ENCODE data around the gene TNRC6C. TPM values are rescaled to one million over a fixed set of nuclear protein-coding genes. Genes with fewer than 3 reads are reported as not detected.

The TNRC6C gene
- total and polyA plus RNA-seq, 2 of the 13 experiments (the other 11 are each of a cell fraction or from before 2014, with no cell fraction given): 0.66 to 4.9 TPM

DNA sequence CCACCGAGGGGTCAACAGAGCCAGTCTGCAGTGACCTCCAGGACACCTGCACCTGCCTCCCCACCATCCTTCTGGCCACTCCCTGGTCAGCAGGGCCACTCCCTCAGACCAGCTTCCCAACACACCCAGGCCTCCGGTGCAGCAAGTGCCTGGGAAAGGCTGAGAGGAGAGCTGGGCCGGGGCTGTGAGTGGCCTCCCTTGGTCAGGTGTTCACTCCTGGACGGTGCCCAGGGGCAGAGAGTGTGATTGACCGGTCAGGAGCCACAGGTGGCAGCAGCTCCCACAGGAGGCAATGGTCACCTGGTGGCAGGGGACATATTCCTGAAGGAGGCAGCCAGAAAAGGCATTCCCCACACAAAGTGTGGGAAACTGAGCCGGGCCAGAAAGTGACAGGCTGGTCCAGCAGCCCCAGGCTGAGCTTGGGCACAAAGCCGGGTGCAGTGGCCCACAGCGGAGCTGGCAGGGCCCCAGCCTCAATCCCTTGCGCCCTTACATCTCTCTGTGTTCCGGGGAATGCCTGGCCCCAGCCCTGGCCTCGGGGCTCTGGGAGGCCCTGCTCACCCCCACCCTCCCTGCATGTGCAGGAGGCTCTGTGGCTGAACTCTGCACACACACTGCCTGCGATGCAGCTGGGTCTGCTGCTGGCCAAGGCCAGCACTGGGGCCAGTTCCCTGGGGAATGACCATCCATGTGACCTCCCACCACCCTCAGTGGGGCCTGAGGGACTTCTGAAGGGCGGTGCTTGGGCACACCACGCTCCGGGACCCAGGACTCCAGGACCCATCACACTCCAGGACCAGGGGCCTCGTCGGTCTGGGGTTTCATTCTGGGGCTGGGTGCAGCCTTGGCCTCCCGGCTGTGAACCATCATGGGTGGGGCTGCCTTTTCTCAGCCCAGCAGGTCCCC, 186.5 kb downstream of the TNRC6C start (continued):
- TF ChIP-seq, protein P1, sequence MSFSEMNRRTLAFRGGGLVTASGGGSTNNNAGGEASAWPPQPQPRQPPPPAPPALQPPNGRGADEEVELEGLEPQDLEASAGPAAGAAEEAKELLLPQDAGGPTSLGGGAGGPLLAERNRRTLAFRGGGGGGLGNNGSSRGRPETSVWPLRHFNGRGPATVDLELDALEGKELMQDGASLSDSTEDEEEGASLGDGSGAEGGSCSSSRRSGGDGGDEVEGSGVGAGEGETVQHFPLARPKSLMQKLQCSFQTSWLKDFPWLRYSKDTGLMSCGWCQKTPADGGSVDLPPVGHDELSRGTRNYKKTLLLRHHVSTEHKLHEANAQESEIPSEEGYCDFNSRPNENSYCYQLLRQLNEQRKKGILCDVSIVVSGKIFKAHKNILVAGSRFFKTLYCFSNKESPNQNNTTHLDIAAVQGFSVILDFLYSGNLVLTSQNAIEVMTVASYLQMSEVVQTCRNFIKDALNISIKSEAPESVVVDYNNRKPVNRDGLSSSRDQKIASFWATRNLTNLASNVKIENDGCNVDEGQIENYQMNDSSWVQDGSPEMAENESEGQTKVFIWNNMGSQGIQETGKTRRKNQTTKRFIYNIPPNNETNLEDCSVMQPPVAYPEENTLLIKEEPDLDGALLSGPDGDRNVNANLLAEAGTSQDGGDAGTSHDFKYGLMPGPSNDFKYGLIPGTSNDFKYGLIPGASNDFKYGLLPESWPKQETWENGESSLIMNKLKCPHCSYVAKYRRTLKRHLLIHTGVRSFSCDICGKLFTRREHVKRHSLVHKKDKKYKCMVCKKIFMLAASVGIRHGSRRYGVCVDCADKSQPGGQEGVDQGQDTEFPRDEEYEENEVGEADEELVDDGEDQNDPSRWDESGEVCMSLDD (CRISPR knock-in tag; IDR thresholded peaks at IDR 0.05; ENCODE audit: borderline replicate concordance): 0 out of 2 replicates have a peak, but pooled peaks have one; percentile 57
- TF ChIP-seq, protein P2, sequence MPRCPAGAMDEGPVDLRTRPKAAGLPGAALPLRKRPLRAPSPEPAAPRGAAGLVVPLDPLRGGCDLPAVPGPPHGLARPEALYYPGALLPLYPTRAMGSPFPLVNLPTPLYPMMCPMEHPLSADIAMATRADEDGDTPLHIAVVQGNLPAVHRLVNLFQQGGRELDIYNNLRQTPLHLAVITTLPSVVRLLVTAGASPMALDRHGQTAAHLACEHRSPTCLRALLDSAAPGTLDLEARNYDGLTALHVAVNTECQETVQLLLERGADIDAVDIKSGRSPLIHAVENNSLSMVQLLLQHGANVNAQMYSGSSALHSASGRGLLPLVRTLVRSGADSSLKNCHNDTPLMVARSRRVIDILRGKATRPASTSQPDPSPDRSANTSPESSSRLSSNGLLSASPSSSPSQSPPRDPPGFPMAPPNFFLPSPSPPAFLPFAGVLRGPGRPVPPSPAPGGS (CRISPR knock-in tag; IDR thresholded peaks at IDR 0.05): peak; percentile 93
- TF ChIP-seq ATRX (CRISPR knock-in tag; IDR thresholded peaks at IDR 0.05; ENCODE audit: borderline replicate concordance) (no peak), NFKBIZ (CRISPR knock-in tag; IDR thresholded peaks at IDR 0.05) (no peak), FOSL2 (CRISPR knock-in tag; IDR thresholded peaks at IDR 0.05) (no peak), ELF4 (CRISPR knock-in tag; IDR thresholded peaks at IDR 0.05; ENCODE audit: borderline replicate concordance) (no peak), GTF2F1 (IDR thresholded peaks at IDR 0.05; ENCODE audit: low read length) (no peak), PHF20 (CRISPR knock-in tag; IDR thresholded peaks at IDR 0.05) (0 out of 2 replicates have a peak, but pooled peaks have one; percentile 28), TAF1 (CRISPR knock-in tag; IDR thresholded peaks at IDR 0.05) (no peak; the same call in 1 of the 2 replicates), ZNF460 (CRISPR knock-in tag; IDR thresholded peaks at IDR 0.05; ENCODE audit: borderline replicate concordance) (no peak), TRIM24 (CRISPR knock-in tag; IDR thresholded peaks at IDR 0.05) (no peak), RXRB (CRISPR knock-in tag; IDR thresholded peaks at IDR 0.05; ENCODE audit: borderline replicate concordance) (peak; percentile 83), ZFY (CRISPR knock-in tag; IDR thresholded peaks at IDR 0.05) (peak; percentile 75; the same call in 1 of the 2 replicates), ZNF883 (CRISPR knock-in tag; IDR thresholded peaks at IDR 0.05; ENCODE audit: not compliant biosample characterization) (peak; percentile 84)
- TF ChIP-seq, protein P3, sequence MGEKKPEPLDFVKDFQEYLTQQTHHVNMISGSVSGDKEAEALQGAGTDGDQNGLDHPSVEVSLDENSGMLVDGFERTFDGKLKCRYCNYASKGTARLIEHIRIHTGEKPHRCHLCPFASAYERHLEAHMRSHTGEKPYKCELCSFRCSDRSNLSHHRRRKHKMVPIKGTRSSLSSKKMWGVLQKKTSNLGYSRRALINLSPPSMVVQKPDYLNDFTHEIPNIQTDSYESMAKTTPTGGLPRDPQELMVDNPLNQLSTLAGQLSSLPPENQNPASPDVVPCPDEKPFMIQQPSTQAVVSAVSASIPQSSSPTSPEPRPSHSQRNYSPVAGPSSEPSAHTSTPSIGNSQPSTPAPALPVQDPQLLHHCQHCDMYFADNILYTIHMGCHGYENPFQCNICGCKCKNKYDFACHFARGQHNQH (CRISPR knock-in tag; IDR thresholded peaks at IDR 0.05): peak; percentile 74; the same call in 1 of the 2 replicates
- TF ChIP-seq, protein P4, sequence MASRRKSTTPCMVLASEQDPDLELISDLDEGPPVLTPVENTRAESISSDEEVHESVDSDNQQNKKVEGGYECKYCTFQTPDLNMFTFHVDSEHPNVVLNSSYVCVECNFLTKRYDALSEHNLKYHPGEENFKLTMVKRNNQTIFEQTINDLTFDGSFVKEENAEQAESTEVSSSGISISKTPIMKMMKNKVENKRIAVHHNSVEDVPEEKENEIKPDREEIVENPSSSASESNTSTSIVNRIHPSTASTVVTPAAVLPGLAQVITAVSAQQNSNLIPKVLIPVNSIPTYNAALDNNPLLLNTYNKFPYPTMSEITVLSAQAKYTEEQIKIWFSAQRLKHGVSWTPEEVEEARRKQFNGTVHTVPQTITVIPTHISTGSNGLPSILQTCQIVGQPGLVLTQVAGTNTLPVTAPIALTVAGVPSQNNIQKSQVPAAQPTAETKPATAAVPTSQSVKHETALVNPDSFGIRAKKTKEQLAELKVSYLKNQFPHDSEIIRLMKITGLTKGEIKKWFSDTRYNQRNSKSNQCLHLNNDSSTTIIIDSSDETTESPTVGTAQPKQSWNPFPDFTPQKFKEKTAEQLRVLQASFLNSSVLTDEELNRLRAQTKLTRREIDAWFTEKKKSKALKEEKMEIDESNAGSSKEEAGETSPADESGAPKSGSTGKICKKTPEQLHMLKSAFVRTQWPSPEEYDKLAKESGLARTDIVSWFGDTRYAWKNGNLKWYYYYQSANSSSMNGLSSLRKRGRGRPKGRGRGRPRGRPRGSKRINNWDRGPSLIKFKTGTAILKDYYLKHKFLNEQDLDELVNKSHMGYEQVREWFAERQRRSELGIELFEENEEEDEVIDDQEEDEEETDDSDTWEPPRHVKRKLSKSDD (CRISPR knock-in tag; IDR thresholded peaks at IDR 0.05; ENCODE audit: low read depth): no peak
- TF ChIP-seq, protein P5, sequence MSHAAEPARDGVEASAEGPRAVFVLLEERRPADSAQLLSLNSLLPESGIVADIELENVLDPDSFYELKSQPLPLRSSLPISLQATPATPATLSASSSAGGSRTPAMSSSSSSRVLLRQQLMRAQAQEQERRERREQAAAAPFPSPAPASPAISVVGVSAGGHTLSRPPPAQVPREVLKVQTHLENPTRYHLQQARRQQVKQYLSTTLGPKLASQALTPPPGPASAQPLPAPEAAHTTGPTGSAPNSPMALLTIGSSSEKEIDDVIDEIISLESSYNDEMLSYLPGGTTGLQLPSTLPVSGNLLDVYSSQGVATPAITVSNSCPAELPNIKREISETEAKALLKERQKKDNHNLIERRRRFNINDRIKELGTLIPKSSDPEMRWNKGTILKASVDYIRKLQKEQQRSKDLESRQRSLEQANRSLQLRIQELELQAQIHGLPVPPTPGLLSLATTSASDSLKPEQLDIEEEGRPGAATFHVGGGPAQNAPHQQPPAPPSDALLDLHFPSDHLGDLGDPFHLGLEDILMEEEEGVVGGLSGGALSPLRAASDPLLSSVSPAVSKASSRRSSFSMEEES (CRISPR knock-in tag; IDR thresholded peaks at IDR 0.05): peak; percentile 79
